Measurements from ENCODE around the gene CSTB. TPM values are rescaled to one million over a fixed set of nuclear protein-coding genes. Genes with fewer than 3 reads are reported as not detected.

The CSTB gene
- total RNA-seq, 2 donors from 2014 or later, result 22.0 to 26.0 TPM

DNA sequence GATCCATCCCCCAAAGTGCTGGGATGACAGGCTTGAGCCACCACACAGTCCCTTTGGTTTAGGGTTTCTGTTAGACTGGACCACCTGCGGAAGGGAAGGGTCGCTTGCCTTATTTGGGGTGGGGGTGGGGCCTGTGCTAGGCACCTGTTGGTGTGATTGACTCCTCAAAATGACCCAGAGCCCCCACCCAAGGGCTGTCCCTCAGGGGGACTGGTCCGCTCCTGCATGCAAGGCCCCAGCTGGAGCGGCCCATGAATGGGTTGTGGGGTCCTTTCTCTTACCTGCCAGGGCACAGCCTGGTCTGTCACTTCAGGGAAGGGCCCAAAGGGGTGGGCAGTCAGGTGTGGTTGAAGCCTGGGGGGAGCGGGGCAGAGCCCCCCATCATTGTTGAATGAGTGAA lies 1.8 kb upstream of the CSTB start:
- Mint-ChIP-seq H3K36me3 (ENCODE audit: low read depth) (peaks cover 2% of the 10 kb centered on the region), H3K27ac (peak overlapping the region; percentile 89), H3K4me1 (peaks cover 28% of the 10 kb centered on the region), H3K4me3 (peak overlapping the region; percentile 71), H3K27me3 (no peaks in the 10 kb centered on the region)
- H3K9me3 ChIP-seq (ENCODE audit: control insufficient read depth, low read length, poor library complexity, severe bottlenecking), result no peaks in the 10 kb centered on the region
- DNase-seq, result no peak
- no peak for ATAC-seq

DNA sequence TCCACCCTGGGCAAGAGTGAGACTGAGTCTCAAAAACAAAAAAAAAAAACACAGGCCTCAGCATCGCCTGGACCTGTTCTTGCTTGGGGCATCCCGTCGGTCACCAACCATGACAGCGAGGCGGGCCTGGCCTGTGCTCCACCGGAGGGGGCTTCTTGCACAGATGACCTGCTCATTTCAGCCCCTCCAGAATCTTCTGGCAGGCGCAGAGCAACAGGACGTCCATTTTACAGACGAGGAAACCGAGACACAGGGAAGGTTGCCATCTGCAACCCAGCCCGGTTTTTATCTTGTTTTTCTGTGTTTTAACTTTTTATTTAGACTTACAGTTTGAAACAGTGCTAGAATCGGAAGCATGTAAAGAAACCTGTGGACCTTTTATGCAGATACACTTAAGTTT lies 918 bp downstream of the CSTB start:
- peaks cover 35% of the 10 kb centered on the region for H3K4me1 Mint-ChIP-seq
- no peak for ATAC-seq

GRCh38 chr21:43774163-43774562 lies 1.9 kb downstream of the CSTB start:
- Mint-ChIP-seq H3K4me3 (peak overlapping the region; percentile 93), H3K27ac (no peak overlapping the region), H3K27me3 (no peaks in the 10 kb centered on the region), H3K36me3 (ENCODE audit: low read depth) (peaks cover 2% of the 10 kb centered on the region), H3K4me1 (peaks cover 33% of the 10 kb centered on the region)
- no peak for ATAC-seq
- no peaks in the 10 kb centered on the region for H3K9me3 ChIP-seq (ENCODE audit: control insufficient read depth, low read length, poor library complexity, severe bottlenecking)
- no peak for DNase-seq

More for the DNA sequence above, 918 bp downstream of the CSTB start:
- peaks cover 2% of the 10 kb centered on the region for H3K36me3 Mint-ChIP-seq (ENCODE audit: low read depth)
- no peaks in the 10 kb centered on the region for H3K9me3 ChIP-seq (ENCODE audit: control insufficient read depth, low read length, poor library complexity, severe bottlenecking)
- no peak for DNase-seq
- peak overlapping the region; percentile 93 for H3K4me3 Mint-ChIP-seq
- peak overlapping the region; percentile 29 for H3K27ac Mint-ChIP-seq
- H3K27me3 Mint-ChIP-seq, result no peaks in the 10 kb centered on the region

- DNase-seq (no peak), ATAC-seq (no peak)
- H3K36me3 Mint-ChIP-seq (ENCODE audit: low read depth), result peaks cover 2% of the 10 kb centered on the region
- no peaks in the 10 kb centered on the region for H3K9me3 ChIP-seq (ENCODE audit: control insufficient read depth, low read length, poor library complexity, severe bottlenecking)
- no peak overlapping the region for H3K4me3 Mint-ChIP-seq
- peaks cover 22% of the 10 kb centered on the region for H3K4me1 Mint-ChIP-seq
- H3K27me3 Mint-ChIP-seq, result no peaks in the 10 kb centered on the region
- no peak overlapping the region for H3K27ac Mint-ChIP-seq
Measured at GRCh38 chr21:43772425-43772821, 3.7 kb downstream of the CSTB start.

DNA sequence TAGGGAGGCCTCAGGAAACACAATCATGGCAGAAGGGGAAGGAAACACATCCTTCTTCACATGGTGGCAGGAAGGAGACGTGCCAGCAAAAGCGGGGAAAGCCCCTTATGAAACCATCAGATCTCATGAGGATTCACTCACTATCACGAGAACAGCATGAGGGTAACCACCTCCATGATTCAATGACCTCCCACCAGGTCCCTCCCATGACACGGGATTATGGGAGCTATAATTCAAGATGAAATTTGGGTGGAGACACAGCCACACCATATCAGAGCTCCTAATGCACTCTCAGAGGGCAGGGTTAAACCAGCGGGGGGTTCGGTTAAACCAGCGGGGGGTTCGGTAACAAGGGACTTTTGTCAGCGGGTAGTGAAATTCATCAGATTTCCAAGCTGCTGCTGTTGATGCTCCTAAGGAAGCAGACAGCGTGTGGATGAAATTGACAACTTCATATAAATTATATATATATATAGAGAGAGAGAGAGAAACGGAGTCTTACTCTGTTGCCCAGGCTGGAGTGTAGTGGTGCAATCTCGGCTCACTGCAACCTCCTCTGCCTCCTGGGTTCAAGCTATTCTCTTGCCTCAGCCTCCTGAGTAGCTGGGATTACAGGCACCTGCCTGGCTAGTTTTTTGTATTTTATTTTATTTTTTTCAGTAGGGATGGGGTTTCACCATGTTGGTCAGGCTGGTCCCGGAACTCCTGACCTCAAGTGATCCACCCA lies 4.2 kb downstream of the CSTB start:
- peaks cover 21% of the 10 kb centered on the region for H3K4me1 Mint-ChIP-seq
- no peak for ATAC-seq
- DNase-seq, result no peak
- no peak overlapping the region for H3K27ac Mint-ChIP-seq
- peaks cover 2% of the 10 kb centered on the region for H3K36me3 Mint-ChIP-seq (ENCODE audit: low read depth)
- no peaks in the 10 kb centered on the region for H3K27me3 Mint-ChIP-seq
- H3K4me3 Mint-ChIP-seq, result no peak overlapping the region
- H3K9me3 ChIP-seq (ENCODE audit: control insufficient read depth, low read length, poor library complexity, severe bottlenecking), result no peaks in the 10 kb centered on the region

DNA sequence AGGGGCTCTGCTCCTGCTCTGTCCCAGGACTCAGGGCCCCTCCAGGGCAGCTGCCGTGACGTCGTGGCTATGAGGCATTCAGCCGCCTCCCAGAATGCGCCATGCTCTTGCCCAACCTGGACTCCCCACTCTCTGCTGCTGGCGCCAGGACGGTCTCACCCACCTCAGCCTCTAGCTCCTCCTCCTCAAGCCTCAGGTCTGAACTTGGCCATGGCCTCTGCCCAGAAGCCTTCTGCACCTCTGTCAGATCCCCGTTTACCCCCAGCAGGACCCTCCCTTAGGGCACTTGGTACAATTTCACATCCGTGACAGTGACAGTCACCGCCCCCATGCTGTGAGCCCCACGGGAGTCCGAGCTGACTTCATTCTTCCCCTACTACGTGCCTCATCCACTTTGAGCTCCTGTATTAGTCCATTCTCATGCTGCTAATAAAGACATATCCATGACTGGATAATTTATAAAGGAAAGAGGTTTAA lies 4.9 kb downstream of the CSTB start:
- peaks cover 21% of the 10 kb centered on the region for H3K4me1 Mint-ChIP-seq
- H3K27me3 Mint-ChIP-seq, result no peaks in the 10 kb centered on the region
- peaks cover 2% of the 10 kb centered on the region for H3K36me3 Mint-ChIP-seq (ENCODE audit: low read depth)
- no peaks in the 10 kb centered on the region for H3K9me3 ChIP-seq (ENCODE audit: control insufficient read depth, low read length, poor library complexity, severe bottlenecking)
- DNase-seq, result no peak
- no peak overlapping the region for H3K27ac Mint-ChIP-seq
- no peak overlapping the region for H3K4me3 Mint-ChIP-seq
- ATAC-seq, result no peak

DNA sequence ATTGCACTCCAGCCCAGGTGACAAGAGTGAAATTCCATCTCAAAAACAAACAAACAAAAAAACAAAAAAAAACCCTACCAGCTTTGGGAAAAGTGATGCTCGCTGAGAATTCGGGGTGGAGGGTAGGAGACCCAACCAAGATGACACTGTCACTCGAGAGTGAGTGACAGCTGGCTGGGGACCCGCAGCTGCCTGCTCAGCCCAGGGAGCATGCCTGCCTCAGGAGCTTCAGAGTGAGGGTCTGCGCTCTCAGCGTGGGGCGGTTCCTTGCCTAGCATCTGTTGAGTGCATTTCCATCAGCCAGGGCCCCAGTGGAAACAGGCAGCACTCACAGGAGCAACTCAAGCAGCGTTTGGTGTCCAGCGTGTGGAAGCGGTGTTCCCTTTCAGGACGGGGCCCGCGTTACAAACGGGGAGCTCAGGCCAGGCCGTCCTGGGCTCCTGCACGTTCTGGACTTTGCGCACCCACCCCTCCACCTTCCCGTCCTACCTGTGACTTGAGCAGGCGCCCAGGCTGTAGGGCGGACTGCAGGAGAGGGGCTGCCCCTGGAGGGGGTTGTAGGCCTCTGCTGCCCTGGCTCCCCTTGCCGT lies 5.9 kb downstream of the CSTB start:
- no peak overlapping the region for H3K27ac Mint-ChIP-seq
- DNase-seq (no peak), ATAC-seq (no peak)
- peaks cover 2% of the 10 kb centered on the region for H3K36me3 Mint-ChIP-seq (ENCODE audit: low read depth)
- H3K4me3 Mint-ChIP-seq, result no peak overlapping the region
- H3K4me1 Mint-ChIP-seq, result peaks cover 19% of the 10 kb centered on the region
- H3K9me3 ChIP-seq (ENCODE audit: control insufficient read depth, low read length, poor library complexity, severe bottlenecking), result no peaks in the 10 kb centered on the region
- no peaks in the 10 kb centered on the region for H3K27me3 Mint-ChIP-seq

DNA sequence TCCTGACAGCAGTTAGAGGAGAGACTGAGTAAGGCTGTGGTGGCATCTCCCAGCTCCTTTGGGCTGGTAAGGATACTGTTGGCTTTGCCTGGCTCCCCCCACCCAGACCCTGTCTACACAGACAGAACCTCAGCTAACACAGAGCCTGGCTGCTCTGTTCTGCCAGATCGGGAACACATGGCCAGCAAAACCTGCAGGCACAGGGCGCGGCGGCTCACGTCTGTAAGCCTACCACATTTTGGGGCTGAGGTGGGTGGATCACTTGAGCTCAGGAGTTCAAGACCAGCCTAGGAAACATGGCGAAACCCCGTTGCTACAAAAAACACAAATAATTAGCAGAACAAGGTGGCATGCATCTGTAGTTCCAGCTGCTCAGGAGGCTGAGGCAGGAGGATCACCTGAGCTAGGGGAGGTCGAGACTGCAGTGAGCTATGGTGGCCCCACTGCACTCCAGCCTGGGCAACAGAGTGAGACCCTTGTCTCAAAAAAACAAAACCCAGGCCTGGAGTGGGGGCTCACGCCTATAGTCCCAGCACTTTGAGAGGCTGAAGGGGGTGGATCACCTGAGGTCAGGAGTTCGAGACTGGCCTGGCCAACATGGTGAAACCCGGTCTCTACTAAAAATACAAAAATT lies 6.7 kb downstream of the CSTB start:
- peak overlapping the region; percentile 50 for H3K4me3 Mint-ChIP-seq
- no peaks in the 10 kb centered on the region for H3K27me3 Mint-ChIP-seq
- H3K4me1 Mint-ChIP-seq, result peaks cover 15% of the 10 kb centered on the region
- H3K27ac Mint-ChIP-seq, result no peak overlapping the region
- H3K36me3 Mint-ChIP-seq (ENCODE audit: low read depth), result peaks cover 2% of the 10 kb centered on the region
- no peaks in the 10 kb centered on the region for H3K9me3 ChIP-seq (ENCODE audit: control insufficient read depth, low read length, poor library complexity, severe bottlenecking)
- DNase-seq (no peak), ATAC-seq (no peak)

- H3K36me3 Mint-ChIP-seq (ENCODE audit: low read depth), result peaks cover 2% of the 10 kb centered on the region
- peaks cover 12% of the 10 kb centered on the region for H3K4me1 Mint-ChIP-seq
- DNase-seq (no peak), ATAC-seq (no peak)
- no peaks in the 10 kb centered on the region for H3K27me3 Mint-ChIP-seq
- H3K9me3 ChIP-seq (ENCODE audit: control insufficient read depth, low read length, poor library complexity, severe bottlenecking), result no peaks in the 10 kb centered on the region
- peak overlapping the region; percentile 56 for H3K4me3 Mint-ChIP-seq
- no peak overlapping the region for H3K27ac Mint-ChIP-seq
Measured at GRCh38 chr21:43768868-43769167, 7.3 kb downstream of the CSTB start.

- peaks cover 9% of the 10 kb centered on the region for H3K4me1 Mint-ChIP-seq
- H3K27me3 Mint-ChIP-seq, result no peaks in the 10 kb centered on the region
- H3K36me3 Mint-ChIP-seq (ENCODE audit: low read depth), result no peaks in the 10 kb centered on the region
- DNase-seq (no peak), ATAC-seq (no peak)
- H3K27ac Mint-ChIP-seq, result no peak overlapping the region
- H3K9me3 ChIP-seq (ENCODE audit: control insufficient read depth, low read length, poor library complexity, severe bottlenecking), result no peaks in the 10 kb centered on the region
- H3K4me3 Mint-ChIP-seq, result peak overlapping the region; percentile 56
Measured at GRCh38 chr21:43767984-43768867, 7.9 kb downstream of the CSTB start.

GRCh38 chr21:43767498-43767983 lies 8.6 kb downstream of the CSTB start:
- Mint-ChIP-seq H3K4me1 (peaks cover 7% of the 10 kb centered on the region), H3K4me3 (peak overlapping the region; percentile 45), H3K27me3 (no peaks in the 10 kb centered on the region), H3K36me3 (ENCODE audit: low read depth) (no peaks in the 10 kb centered on the region), H3K27ac (no peak overlapping the region)
- DNase-seq, result no peak
- no peaks in the 10 kb centered on the region for H3K9me3 ChIP-seq (ENCODE audit: control insufficient read depth, low read length, poor library complexity, severe bottlenecking)
- ATAC-seq, result no peak

GRCh38 chr21:43766734-43767497 lies 9.2 kb downstream of the CSTB start:
- DNase-seq (no peak), ATAC-seq (peak; percentile 10)
- H3K4me3 Mint-ChIP-seq, result peak overlapping the region; percentile 45
- H3K36me3 Mint-ChIP-seq (ENCODE audit: low read depth), result no peaks in the 10 kb centered on the region
- H3K27ac Mint-ChIP-seq, result no peak overlapping the region
- peaks cover 7% of the 10 kb centered on the region for H3K4me1 Mint-ChIP-seq
- no peaks in the 10 kb centered on the region for H3K9me3 ChIP-seq (ENCODE audit: control insufficient read depth, low read length, poor library complexity, severe bottlenecking)
- H3K27me3 Mint-ChIP-seq, result no peaks in the 10 kb centered on the region

Data from T-helper 17 cell (primary cell).